Activated CD4-positive, alpha-beta T cell treated with anti-CD3 and anti-CD28 coated beads, Interleukin-10, Interleukin-2, amounts not matched to agents 100 ng/mL and 50 ng/mL, durations not matched to agents 16 hours and 8 hours (primary cell): ENCODE measurements around the gene SYNGR4.
"Not testable (repeated sequence)": the region's sequence is repeated elsewhere in the genome, so short reads cannot be mapped to it uniquely, and the experiment has no call there.

Source experiments
- DNase-seq: peaks from one replicate; pipeline ENCODE4 v3.0.0-alpha.2; 2020

SYNGR4 gene

GRCh38 chr19:48363810-48364597 lies at the start of gene SYNGR4, which contains the start of gene TMEM143:
TSS of gene SYNGR4 (plus strand) at chr19:48364367. CDS start at chr19:48365843, 1,476 bp downstream.
TSS of gene TMEM143 (minus strand) at chr19:48363940. CDS start at chr19:48363920, 20 bp downstream.
- DNase-seq = peak; percentile 100

- no peak for DNase-seq
Measured at GRCh38 chr19:48315712-48316111, 48.5 kb upstream of the SYNGR4 start.

GRCh38 chr19:48317708-48317960 lies 46.5 kb upstream of the SYNGR4 start:
- DNase-seq = not testable (repeated sequence)

- no peak for DNase-seq
Measured at GRCh38 chr19:48318286-48318987, 45.7 kb upstream of the SYNGR4 start.

DNA sequence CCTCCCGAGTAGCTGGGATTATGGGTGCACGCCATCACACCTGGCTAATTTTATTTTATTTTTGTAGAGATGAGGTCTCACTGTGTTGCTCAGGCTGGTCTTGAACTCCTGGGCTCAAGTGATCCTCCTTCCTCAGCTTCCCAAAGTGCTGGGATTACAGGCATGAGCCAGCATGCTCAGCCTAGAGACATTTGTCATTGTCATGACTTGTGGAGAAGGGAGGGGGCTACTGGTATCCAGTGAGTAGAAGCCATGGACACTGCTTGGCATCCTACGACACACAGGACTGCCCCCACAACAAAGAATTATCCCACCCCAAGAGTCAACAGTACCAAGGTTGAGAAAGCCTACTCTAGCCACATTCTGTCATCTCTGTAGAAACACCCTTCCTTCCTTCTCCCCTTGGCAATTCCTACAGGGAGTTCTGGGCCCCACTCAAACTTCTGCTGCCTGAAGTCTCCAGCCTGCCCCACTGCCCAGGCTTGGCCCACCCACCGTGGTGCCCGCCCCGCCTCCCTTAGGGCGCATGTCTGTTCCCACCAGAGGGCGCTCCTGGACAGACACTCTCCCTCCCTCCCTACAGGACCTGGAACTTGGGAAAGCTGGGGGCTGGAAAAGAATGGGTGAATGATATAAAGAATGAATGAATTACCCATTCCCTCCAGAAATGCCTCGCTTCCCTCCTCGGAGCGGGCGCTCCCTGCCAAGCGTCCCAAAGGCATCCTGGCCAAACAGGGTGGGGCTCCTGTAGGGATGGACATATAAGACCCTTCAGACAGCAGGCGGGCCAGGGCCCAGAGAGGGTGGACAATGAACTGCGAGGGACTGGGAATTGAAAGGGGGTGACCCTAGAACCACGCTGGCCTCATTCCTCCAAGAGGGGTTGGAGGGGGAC lies 44.3 kb upstream of the SYNGR4 start:
- peak; percentile 77 for DNase-seq

- peak; percentile 99 for DNase-seq
Measured at GRCh38 chr19:48321372-48321621, 42.9 kb upstream of the SYNGR4 start.

DNA sequence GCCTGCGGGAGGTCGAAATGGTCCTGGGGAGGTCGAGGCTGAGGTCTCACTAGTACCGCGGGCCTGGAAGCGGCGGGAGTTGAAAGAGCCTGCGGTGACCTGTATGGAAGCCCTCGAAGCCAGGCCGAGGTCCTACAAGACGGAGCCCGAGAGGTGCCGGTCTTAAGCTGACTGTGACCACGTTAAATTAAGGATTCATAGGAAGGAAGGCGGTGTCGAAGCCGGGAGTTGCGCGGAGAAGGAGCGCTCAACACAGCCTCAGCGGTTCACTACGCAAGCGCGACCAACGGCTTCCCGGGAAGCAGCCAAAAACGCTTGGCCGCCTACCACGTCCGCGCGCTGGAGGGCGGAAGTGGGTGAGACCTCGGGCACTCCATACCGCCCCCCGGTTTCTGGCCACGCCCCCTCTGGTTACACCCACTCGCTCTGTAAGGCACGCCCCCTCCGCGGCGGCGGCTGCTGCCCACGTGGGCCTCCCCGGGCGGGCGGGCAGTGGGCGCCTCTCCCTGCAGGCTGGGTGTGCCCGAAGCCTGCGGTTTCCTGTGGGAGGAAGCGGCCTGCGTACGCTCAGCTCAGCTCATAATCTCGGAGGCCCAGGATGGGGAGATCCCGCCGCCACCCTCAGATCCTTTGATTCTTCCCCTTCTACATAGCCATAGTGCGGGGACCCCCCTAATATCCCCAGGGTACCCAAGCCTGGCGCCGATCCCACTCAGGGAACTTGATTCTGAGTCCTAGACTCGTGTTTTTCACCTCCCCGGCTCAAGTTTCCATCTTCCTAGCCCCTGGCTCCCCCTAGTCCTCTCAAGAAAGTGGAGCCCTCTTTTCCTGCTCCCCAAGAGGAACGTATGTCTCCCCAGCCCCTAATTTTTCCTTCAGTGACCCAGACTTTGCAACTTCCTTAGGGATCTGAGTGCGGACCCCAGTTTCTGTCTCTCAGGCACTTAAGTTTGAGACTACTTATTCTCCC lies 42.3 kb upstream of the SYNGR4 start:
- peak; percentile 100 for DNase-seq

- DNase-seq = peak; percentile 89
Measured at GRCh38 chr19:48325265-48325910, 38.8 kb upstream of the SYNGR4 start, which contains the start of gene EMP3. TSS of gene EMP3 (plus strand) at chr19:48325552. CDS start at chr19:48326845, 1,293 bp downstream.

DNA sequence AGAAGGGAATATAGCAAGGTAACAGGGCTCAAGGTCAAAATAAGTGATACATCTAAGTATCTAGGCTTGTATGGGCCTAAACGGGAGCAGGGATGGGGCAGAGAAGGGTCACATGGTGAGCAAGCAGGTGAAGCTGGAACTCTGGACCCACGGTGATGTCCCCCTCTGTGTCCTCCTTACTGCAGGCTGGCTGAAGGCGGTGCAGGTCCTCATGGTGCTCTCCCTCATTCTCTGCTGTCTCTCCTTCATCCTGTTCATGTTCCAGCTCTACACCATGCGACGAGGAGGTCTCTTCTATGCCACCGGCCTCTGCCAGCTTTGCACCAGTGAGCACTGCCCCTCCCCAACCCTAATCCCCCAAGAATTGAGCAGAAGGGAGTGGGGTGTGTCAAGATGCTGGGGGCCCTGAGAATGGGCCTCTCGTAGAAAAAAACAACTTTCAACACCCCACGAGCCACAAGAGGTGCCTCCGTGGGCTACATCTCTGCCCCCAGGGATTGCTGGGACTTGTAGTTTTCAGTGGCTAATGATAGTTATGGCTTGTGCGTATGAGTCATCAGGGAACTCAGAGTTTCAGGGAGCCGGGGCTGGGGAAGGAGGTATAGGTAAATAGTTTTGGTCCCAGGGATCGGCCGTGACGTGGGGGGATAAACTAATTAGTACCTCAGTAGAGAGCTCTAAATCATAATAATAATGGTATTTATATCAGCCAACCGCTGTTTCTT lies 34.8 kb upstream of the SYNGR4 start:
- DNase-seq = peak; percentile 72

GRCh38 chr19:48330012-48330681 lies 34.0 kb upstream of the SYNGR4 start:
- DNase-seq = peak; percentile 93

GRCh38 chr19:48332351-48332661 lies 31.9 kb upstream of the SYNGR4 start:
- DNase-seq = no peak

DNA sequence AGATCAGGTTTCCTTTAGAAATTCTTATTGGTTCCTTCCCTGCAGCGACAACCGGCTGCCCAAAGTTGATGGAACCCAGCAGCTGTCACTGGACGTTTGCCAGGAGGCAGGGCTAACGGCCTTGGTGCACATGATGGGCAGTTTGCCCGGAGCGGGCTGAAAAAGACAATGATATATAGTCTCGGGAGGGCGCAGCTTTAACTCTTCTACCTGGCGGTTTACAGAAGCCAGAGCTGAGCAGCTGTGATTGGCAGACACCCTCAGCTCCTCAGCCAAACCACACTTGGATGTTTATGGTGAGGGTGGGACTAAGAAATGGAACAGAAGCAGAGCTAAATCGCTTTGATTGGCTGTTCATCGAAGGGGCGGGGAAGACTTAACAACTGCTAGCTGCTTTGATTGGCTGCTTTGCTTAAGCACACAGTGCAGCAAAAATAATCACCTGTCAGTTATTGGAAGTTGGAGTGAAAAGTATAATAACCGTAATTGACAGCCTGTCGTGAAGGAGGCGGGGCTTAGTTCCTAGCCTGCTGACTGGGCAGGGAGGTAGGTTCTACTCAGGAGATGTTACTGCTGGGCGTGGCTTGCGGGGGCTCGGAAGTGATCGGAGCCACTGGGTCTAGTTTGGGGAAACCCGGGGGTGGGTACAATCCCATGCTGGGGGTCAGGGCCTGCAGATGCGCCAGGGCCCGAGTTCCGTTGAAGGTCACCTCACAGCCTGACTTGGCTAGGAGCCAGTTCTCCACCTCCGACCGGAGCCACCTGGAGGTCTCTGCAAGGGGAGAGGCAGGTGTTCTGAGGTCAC lies 31.3 kb upstream of the SYNGR4 start:
- DNase-seq = peak; percentile 97

DNA sequence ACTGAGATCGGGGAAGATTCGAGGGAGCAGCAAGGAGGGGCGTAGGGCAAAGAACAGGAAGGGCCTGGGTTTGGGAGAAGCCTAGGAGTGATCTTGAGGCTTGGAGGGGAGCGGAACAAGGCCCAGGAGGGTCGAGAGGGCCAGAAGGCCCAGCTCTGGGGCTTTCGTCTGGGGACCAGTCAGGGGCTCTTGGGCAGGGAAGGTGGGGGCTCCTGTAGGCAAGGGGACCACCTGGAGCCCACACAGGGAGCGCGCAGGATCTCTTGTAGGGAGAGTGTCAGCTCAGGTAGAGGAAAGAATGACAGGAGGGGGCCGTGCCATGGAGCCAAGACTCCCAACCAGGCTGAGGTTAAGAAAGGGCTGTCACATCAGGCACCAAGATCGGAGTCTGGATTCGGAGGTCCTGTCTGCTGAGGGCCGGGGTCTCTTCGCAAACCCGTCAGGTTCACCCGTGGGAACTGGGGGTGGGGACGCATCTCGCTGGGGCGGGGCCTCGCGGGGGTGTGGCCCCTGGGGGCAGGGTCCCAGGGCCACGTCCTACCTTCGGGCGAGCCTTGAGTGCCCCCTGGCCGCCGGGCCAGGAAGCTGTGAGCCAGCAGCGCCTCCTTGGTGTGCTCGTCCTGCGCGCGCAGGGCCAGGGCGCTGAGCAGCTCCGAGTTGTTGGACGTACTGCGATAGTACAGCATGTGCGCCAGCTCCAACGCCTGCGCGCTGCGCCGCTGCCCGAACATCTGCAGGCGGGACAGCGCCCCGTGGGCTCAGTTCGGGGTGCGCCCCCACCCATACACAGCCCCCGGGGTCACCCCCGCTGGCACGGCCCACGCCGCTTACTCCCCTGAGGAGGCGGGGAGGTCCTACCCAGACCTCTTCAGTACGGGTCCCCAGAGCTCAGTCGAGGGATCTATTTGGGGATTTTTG lies 30.4 kb upstream of the SYNGR4 start:
- peak; percentile 97 for DNase-seq

DNA sequence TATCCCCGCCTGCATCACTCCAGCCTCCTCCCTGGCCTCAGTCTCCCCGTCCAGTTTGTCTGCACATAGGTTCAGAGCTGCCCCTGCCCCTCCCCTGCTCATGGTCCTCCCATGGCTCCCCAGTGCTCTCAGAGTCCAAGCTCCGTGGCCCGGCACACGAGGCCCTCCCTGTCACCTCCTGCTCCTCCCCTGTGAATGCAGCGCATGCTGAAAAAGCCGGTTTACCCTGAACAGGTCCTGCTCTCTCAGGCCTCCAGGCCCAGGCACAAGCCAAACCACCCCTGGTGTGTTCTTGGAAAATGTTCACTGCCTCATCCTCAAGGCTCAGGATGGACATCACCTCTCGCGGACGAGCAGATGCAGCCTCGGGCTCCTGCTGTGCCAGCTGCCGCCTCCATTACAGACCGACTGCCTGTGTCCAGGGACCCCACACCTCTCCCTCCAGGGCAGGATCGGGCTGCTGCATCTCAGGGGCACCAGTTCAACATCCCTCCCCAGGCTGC lies 25.9 kb upstream of the SYNGR4 start:
- no peak for DNase-seq

- no peak for DNase-seq
Measured at GRCh38 chr19:48338802-48339503, 25.2 kb upstream of the SYNGR4 start.

- DNase-seq = no peak
Measured at GRCh38 chr19:48340995-48341394, 23.2 kb upstream of the SYNGR4 start.

- DNase-seq = no peak
Measured at GRCh38 chr19:48341515-48342413, 22.4 kb upstream of the SYNGR4 start.
